Midbrain (tissue), 1 donor: ENCODE data around the gene CGB2.
A peak's percentile ranks its signal among the peaks of the same experiment; 100 is the strongest.
"Not testable (repeated sequence)": the region's sequence is repeated elsewhere in the genome, so short reads cannot be mapped to it uniquely, and the experiment has no call there.

ENCODE experiments used
- DNase-seq: peaks from one replicate; lab custom pipeline; 2025; lab: John Stamatoyannopoulos, UW

CGB2 gene

GRCh38 chr19:49010453-49010852, 21.2 kb upstream of the CGB2 start:
- DNase-seq: no peak

GRCh38 chr19:49011194-49011593, 20.5 kb upstream of the CGB2 start:
- DNase-seq: no peak

- DNase-seq: no peak
Measured at GRCh38 chr19:49014123-49014869, 17.4 kb upstream of the CGB2 start.

- DNase-seq: no peak
Measured at GRCh38 chr19:49014870-49015255, 16.8 kb upstream of the CGB2 start.

- no peak for DNase-seq
Measured at GRCh38 chr19:49016067-49016839, 15.4 kb upstream of the CGB2 start.

GRCh38 chr19:49017041-49017665, 14.5 kb upstream of the CGB2 start, which contains the start of gene LHB:
Gene LHB, minus strand, starts transcription at chr19:49017091. Its CDS starts 10 bp downstream, at chr19:49017081.
- no peak for DNase-seq

GRCh38 chr19:49017666-49018351, 13.9 kb upstream of the CGB2 start:
- DNase-seq: no peak

- DNase-seq: not testable (repeated sequence)
Measured at GRCh38 chr19:49018388-49019241, 13.1 kb upstream of the CGB2 start.

- peak; percentile 12 for DNase-seq
Measured at GRCh38 chr19:49019242-49019932, 12.3 kb upstream of the CGB2 start.

- no peak for DNase-seq
Measured at GRCh38 chr19:49020342-49020741, 11.3 kb upstream of the CGB2 start.

GRCh38 chr19:49020931-49021895, 10.5 kb upstream of the CGB2 start:
- no peak for DNase-seq

GRCh38 chr19:49022116-49022515, 9.6 kb upstream of the CGB2 start:
- DNase-seq: no peak

- DNase-seq: not testable (repeated sequence)
Measured at GRCh38 chr19:49024233-49024632, 7.5 kb upstream of the CGB2 start, which contains the start of gene CGB3. Gene CGB3, minus strand, starts transcription at chr19:49024333. Its CDS starts 362 bp downstream, at chr19:49023971.

- DNase-seq: not testable (repeated sequence)
Measured at GRCh38 chr19:49025088-49025487, 6.6 kb upstream of the CGB2 start.

- not testable (repeated sequence) for DNase-seq
Measured at GRCh38 chr19:49025599-49025998, 6.1 kb upstream of the CGB2 start.

GRCh38 chr19:49028686-49029085, 3.0 kb upstream of the CGB2 start:
- DNase-seq: not testable (repeated sequence)

- not testable (repeated sequence) for DNase-seq
Measured at GRCh38 chr19:49029749-49030148, 1.9 kb upstream of the CGB2 start.

- DNase-seq: not testable (repeated sequence)
Measured at GRCh38 chr19:49030323-49030722, 1.4 kb upstream of the CGB2 start.

GRCh38 chr19:49036815-49037214, 5.1 kb downstream of the CGB2 start, which contains the start of gene CGB1:
Gene CGB1, minus strand, starts transcription at chr19:49036895. Its CDS starts 184 bp downstream, at chr19:49036711.
- not testable (repeated sequence) for DNase-seq
